Non-pigmented ciliary epithelial cell (primary cell): ENCODE data around the gene C16orf74.

Experiments
- DNase-seq: peaks from one replicate; pipeline ENCODE4 v3.0.0-alpha.2; 2010; ENCODE audit warnings: low read depth

The C16orf74 gene

DNA sequence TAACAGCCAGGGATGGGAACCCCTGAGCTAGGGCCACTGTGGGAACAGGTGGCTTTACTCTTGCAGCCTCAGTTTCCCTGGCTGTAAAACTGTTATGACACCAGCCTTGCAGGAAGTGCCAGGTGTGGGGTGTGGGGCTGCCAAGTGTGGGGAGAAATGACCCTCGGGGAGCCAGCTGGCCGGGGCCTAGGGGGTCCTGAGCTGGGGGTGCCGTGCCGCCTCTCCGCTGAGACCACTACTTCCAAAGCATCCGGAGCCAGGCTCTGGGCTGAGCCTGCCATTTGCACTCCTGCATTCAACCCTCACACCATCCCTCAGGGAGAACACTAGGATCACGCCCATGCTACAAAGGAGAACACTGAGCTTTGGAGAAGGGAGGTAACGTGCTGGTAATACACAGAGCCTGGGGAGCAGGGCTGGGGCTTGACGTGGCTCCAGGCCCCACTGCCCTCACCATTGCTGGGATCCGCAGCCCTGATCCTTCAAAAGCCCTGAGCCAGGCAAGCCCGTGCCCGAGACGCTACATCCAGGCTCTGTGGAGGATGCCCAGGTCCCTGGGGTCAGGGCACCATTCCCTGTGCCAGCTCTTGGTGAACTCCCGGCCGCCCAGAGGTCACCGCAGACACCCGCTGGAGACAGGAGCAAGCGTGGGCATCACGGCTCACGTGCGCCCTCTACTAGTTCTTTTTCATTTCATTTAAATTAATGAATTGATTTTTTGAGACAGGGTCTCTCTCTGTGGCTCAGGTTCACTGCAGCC lies 33.3 kb downstream of the C16orf74 start:
- DNase-seq: no peak

DNA sequence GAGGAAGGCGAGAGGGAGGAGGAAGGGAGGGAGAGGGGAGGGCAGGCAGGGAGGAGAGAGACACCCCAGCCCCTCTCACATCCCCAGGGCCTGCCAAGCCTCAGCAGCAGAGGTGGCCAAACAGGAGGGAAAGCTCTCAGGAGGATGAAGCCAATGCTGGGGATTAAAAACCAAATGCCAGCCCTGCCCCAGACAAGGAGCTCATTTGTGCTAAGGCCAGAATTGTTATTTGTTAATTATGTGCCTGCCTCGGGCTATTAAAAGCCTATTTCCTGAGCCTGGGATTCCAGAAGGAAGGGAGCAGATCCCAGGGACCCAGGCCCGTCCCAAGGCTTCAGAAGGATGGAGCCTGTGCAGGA lies 34.2 kb downstream of the C16orf74 start:
- no peak for DNase-seq

DNA sequence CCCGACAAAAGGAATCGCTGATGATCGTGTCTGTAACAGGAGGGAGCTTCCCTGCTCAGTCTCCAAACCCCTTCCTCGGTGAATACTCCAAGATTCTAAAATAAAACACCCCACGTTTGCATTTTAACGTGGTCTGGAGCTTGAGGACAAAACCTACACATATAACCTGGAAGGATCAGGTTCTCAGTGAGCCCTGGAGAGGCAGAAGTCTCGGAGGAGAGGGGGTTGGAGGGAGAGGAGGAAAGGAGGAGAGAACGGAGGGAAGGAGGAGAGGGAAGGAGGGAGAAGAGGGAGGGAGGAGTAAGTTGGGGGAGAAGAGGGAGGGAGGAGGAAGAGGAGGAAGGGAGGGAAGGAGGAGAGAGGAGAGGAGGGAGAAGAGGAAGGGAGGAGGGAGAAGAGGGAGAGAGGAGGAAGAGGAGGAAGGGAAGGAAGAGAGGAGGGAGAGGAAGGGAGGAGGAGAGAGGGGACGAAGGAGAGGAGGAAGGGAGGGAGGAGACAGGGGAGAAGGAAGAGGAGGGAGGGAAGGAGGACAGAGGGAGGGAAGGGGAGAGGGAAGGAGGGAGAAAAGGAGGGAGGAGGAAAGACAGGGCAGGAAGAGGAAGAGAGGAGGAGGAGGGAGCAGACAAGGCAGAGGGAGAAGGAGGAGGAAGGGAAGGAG lies 34.7 kb downstream of the C16orf74 start:
- no peak for DNase-seq

DNA sequence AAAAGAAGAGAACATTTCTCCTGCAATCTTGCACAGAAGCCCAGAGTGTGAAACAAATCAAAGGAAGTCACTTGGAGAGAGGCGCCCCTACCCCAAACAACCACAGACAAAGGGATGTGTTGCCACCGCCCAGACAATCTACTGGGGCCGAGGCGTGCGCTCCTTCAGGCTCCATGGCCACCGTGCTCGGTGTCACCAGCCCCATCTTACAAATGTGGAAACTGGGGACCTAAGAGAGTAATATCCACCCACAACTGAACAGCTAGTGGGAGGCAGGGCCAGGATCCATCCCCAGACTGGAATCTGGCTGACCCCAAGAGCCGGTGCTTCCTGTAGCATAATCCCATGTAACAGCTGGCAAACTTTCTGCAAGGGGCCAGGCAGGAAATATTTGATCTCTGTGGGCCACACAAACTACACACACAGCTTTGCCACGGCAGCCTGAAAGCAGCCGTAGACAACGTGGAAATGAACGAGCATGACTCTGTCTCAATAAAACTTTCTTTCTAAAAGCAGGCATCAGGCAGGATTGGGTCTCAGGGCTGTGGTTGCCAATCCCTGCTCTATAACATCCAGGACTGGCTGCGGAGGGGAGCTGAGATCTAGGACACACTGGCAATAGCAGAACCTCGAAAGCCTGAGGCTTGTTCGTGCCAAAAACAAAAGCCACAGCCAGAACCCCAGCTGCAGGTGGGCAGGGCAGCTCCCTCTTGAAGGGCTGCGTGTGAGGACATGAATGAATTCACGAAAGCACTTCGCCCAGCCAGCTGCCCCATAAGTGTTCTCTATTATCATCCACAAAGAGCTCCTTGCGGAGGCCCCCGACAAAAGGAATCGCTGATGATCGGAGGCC lies 35.5 kb downstream of the C16orf74 start:
- DNase-seq: no peak

DNA sequence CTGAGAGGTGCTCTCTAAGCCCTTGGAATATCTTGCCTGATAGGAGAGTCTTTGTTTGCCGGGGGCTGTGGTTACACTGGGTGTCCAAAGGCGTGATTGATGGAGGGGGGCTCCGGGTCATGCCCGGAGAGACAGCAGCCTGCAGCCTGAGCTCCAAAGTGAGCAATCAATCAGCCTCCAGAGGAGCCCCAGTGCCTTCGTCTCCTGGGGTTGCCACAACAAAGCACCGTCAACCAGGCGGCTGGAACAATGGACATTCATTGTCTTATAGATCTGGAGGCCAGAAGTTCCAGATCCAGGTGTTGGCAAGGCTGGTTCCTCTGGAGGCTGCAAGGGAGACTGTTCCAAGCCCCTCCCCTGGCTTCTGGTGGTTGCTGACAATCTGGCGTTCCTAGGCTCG lies 38.1 kb downstream of the C16orf74 start:
- no peak for DNase-seq

DNA sequence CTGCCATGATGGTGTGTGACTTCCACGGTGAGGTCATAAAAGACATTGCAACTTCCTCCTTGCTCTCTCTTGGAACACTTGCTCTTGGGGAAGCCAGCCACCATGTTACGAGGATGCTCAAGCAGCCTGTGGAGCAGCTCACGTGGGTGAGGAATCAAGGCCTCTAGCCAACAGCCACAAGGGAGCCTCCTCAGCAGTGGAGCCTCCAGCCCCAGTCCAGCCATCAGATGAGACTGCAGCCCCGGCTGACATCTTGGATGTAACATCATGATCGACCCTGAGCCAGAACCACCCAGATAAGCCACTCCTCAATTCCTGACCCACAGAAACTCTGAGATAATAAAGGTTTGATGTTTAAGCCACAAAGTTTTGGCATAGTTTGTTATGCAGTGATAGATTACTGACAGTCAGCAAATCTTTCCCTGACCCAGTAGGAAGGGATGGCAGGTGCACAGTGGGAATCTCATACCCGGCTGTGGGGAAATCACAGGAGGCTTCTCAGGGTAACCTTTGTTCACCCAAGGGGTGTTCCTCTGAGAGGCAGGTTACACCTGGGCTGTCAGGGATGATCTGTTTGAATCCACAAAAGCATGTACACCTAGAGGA lies 38.8 kb downstream of the C16orf74 start:
- no peak for DNase-seq

DNA sequence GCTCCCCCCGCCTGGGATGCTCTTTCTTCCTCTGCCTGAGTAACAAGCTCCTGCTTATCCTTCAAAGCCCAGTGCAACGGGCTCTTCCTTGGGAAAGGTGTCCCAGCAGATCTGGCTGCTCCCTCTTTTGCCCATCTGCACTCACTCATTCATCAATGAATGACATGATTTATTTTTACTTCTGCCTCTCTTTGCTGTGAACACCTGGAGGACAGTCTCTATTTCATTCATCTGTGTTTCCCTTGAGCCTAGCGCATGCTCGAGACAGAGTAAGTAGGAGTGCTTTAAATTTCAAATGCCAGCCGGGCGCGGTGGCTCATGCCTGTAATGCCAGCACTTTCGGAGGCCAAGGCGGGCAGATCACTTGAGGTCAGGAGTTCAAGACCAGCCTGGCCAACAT lies 40.2 kb downstream of the C16orf74 start:
- no peak for DNase-seq

DNA sequence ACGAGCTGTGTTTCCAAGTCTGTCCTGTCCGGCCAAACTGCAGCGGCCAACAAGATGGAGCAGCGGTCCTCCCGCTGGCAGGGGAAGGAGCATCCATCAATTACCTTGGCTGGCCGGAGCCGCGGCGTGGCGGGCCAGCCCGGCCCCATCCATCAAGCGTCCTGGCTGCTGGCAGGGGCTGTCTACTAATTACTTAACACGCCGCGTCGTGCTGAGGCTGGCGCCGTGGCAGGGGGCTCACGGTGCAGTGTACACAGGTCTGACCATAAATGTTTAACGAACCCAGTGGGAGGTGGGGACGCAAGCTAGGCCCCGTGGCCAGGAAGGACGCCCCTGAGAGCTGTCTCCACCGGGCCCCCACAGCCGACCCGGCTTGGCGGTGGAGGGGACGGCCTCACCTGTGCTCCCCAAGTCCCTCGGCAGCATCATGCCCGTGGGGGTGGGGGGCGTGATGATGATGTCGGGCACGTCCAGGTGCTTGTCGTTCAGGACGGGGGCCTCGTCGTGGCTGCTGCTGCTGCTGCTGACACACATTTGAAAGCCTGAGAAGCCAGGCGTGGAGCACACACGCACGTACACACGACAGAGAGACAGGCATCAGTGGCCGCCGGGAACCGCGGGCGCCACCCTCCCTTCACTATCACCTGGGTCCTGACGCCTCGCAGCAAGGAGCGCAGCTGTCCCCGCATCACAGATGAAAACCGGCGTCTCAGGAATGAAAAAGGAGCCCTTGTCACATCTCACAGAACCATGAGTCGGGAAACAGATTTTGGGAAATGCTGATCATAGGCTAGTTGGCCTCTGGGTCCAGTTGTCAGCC lies 40.9 kb downstream of the C16orf74 start:
- no peak for DNase-seq

DNA sequence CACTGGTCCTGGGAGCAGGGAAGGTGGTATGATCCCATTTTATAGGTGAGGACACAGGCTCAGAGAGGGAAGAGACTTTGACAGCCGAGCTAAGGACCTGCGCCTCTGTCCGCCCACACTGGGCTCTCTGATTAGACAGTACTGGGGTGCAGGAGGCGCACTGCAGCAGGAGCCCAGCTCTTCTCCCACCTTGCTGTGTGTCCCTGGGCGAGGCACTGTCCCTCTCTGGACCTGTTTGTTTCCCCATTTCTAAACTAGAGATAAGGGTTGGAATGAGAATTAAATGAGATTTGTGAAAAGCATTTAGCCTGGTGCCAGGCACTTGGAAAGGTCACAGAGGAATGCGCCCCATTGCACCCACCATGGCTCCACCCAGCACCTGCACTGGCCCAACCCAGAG lies 42.6 kb downstream of the C16orf74 start:
- no peak for DNase-seq

DNA sequence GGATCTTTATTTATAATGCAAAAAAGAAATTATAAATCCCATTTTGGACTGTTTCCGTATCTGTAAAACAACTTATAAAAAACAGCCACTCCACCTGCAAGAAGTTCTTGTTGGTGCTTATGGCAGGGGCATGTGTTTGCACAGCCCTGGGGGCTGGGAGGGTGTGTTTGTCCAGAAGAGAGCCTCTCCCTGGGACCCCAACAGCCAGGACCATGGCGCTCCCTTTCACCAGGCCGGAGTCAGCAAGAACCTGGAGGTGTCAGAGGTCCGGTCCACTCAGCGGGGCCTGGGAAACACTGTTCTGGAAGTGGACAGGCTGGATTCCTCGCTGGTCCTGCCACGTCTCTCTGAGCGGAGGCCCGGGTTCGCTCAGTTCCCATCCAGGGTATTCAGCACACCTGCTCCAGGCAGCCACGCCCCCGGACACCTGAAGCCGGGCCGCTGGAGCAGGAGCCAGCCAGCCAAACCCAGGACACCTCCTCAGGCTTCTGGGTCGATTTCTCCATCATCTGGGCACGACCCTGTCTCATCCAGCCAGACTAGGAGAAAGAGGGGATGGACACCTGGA lies 43.3 kb downstream of the C16orf74 start:
- no peak for DNase-seq

DNA sequence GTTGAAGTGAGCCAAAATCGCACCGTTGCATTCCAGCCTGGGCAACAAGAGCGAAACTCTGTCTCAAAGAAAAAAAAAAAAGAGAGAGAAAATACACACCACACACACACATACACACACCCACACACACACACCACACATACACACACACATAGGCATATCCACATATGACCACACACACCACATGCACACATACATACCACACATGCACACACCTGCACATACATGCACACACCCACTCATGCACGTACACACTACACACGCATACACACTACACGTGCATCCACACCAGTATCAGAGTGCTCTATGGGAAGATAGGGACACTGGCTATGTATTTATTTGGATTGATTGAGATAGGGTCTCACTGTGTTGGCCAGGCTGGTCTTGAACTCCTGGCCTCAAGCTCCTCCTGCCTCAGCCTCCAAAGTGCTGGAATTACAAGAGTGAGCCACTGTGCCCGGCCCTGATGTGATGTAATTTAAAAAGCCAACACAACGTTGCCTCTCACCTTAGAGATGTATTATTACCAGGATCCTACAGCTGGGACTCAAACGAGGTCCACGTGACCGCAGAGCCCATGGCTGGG lies 44.4 kb downstream of the C16orf74 start:
- DNase-seq: no peak

DNA sequence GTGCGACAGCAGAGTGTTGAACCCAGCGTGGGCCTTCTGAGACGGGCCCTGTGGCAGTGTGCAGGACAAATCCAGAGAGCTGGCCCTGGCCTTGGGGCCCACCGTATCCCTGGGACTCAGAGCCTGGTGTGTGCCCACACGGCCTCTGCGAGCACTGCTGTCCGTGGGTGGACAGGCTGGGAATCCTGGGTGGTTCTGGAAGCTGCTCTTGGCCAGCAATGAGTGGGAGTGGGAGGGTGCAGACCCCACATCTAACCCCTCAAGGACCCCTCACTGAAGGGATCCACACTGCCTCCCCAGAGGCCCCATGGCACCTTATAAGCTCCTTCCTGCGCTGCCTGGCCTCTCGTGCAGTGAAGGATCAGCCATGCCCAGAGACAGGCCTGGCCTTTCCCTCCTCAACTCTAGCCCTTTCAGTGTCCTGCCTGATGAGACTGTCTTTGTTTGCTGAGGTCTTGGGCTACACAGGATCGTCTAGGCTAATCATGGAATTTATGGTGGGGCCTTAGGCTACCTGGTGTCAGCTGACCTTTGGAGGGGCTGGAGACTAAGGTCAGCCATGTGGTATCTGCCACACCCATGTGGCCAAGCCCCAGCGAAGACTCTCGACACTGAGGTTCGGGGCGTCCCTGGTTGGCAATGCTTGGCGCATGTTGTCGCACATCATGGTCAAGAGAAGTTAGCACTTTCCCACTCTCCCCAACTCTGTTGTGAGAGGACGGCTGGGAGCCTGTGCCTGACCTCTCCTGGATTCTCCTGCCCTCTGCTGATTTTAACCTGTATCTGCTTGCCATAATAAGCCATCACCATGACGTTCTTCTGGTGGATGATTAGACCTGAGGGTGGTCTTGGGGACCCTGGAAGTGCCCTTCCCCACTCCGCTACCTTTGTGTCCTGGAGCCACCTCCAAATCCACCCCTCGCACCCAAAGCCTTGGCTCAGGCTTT lies 45.7 kb downstream of the C16orf74 start:
- DNase-seq: no peak

DNA sequence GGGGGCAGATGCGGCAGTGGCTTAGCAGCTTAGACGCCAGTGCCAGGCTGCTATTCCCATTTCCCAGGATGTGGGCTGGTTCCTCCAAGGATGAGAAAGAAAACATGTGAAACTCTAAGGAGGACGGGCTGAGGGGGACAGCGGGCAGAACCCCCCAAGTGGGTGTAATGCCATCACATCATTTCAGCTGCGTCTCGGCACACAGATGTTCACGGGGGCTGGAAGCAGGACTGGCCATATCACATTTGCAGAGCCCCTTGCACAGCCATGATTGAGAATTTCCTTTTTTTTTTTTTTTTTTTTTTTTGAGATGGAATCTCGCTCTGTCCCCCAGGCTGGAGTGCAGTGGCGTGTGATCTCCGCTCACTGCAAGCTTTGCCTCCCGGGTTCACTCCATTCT lies 46.9 kb downstream of the C16orf74 start:
- no peak for DNase-seq

DNA sequence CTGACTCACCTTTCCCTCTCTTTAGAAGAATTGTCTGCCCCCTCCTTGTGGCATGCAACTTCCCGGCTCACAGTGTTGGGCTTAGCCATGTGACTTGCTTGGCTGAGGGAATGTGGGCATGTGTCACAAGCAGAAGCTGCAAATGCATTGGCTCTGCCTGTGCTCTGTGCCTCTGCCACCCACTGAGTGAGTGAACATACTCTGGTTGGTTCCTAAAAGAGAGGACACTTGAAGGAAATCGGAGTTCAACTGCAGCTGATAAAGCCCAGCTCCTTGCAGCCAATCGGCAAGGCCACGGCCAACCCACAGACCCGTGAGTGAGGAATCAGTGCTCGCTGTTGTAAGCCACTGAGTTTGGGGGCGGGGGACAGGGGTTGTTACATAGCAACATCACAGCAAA lies 51.3 kb downstream of the C16orf74 start:
- no peak for DNase-seq

DNA sequence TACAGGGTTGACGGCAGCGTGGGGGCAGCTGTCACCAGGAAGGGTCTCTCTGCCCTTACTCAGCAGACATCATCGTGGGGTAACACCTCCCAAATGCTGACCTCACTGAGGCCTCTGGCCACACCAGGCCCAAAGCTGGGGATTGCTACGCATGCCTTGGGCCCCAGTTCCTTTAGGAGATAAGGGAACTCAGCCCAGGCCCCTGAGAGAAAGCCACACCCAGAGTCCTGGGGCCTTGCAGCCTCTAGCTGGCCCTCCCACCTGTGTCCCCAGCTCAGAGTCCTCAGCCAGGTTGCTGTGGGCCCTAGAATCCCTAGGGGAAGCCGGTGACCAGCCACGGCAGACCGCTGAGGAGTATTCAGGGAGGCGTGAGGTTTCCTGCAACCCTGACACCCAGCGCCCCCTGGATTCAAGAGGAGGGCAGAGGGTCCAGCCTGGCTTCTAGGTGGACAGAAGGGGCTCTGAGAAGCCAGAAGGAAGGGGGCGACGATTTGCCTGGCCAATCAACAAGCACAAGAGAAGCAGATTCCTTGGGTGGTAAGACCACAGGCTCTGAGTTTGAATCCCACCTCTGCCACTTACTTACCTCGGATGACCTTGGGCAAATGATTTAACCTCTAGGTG lies 51.8 kb downstream of the C16orf74 start:
- DNase-seq: no peak

DNA sequence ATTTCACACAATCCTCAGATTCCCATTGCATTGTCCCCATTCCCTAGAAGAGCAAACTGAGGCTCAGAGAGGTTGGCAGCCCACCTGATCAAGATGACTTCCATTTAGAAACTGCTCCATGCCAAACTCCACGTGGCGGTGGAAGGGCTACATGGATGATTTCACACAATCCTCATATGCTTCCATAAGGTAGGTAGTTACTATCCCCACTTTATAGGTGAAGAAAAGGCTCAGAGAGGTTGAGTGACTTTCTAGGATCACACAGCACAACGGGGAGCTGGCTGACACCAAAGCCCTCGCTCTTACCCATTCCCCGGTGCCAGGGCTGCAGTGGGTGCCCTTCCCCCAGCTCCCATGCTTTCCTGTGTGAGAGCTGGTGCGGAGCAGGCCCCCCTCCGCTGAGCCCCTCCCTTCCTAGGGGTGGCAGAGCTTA lies 52.4 kb downstream of the C16orf74 start:
- no peak for DNase-seq

DNA sequence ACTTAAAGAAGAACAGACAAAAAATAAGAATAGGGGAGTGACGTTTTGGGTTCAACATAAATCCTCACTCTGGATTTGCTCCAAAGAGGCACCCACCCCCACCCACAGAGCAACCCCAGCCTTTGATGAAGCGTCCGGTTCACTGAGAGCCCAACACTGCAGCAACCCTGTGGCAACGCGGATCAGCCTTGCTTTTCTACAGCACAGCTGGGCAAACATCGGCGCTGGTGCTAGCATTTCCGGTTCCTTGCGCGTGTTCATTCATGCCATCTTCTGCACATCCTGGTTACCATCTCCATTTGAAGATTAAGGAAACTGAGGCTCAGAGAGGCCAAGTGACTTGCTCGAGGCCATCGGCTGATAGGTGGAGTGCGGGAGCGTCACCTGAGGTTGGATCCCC lies 53.5 kb downstream of the C16orf74 start:
- no peak for DNase-seq

DNA sequence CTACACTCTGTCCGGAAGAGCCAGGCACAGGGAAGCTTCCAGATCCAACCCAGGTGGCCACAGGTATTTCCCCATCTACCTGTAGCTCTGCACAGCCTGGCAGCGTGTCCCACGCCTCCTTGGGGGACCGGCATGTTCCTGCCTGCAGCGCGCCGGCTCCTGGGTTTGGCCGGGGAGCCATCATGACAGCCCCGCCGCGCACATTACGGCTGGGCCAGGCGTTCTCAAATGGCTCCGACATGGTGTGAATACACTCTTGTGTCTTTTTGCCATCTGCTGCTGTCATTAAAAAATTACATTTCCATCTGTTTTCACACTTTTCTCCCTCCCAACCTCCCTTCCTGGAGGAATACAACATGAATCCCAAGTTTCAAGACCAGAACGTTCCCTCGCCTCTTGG lies 54.1 kb downstream of the C16orf74 start:
- DNase-seq: no peak
